Middle frontal gyrus (tissue), 1 donor: Measurements from ENCODE around the gene CGNL1.

Experiments used
- DNase-seq: peaks from one replicate; pipeline ENCODE4 v3.0.0-alpha.2; 2015; ENCODE audit warnings: low spot score; ENCODE audit errors: extremely low spot score

CGNL1 gene

GRCh38 chr15:57384024-57384423 is 7.7 kb downstream of the CGNL1 start:
- DNase-seq: no peak

GRCh38 chr15:57384816-57385215 is 8.5 kb downstream of the CGNL1 start:
- no peak for DNase-seq

GRCh38 chr15:57385923-57386390 is 9.7 kb downstream of the CGNL1 start:
- no peak for DNase-seq

GRCh38 chr15:57386976-57387375 is 10.7 kb downstream of the CGNL1 start:
- DNase-seq: no peak

GRCh38 chr15:57387564-57388076 is 11.3 kb downstream of the CGNL1 start:
- DNase-seq: no peak

GRCh38 chr15:57388464-57388863 is 12.2 kb downstream of the CGNL1 start:
- no peak for DNase-seq

GRCh38 chr15:57389991-57390390 is 13.7 kb downstream of the CGNL1 start:
- no peak for DNase-seq

GRCh38 chr15:57390583-57390982 is 14.3 kb downstream of the CGNL1 start:
- DNase-seq: no peak

GRCh38 chr15:57391537-57391936 is 15.2 kb downstream of the CGNL1 start:
- no peak for DNase-seq

- no peak for DNase-seq
These were observed 16.8 kb downstream of the CGNL1 start for GRCh38 chr15:57393061-57393460.

GRCh38 chr15:57395292-57395691 is 19.0 kb downstream of the CGNL1 start:
- no peak for DNase-seq

GRCh38 chr15:57398336-57398735 is 22.0 kb downstream of the CGNL1 start:
- no peak for DNase-seq

GRCh38 chr15:57401546-57401945 is 25.2 kb downstream of the CGNL1 start:
- DNase-seq: no peak

- DNase-seq: no peak
These were observed 26.7 kb downstream of the CGNL1 start for GRCh38 chr15:57403017-57403416.

GRCh38 chr15:57403566-57404325 is 27.4 kb downstream of the CGNL1 start:
- DNase-seq: no peak

GRCh38 chr15:57405133-57405532 is 28.8 kb downstream of the CGNL1 start:
- no peak for DNase-seq

GRCh38 chr15:57406062-57406772 is 29.9 kb downstream of the CGNL1 start:
- no peak for DNase-seq

- DNase-seq: no peak
These were observed 34.1 kb downstream of the CGNL1 start for GRCh38 chr15:57410373-57410772.

GRCh38 chr15:57411945-57412768 is 35.9 kb downstream of the CGNL1 start:
- no peak for DNase-seq

GRCh38 chr15:57415602-57416001 is 39.3 kb downstream of the CGNL1 start:
- no peak for DNase-seq

- no peak for DNase-seq
These were observed 42.3 kb downstream of the CGNL1 start for GRCh38 chr15:57418635-57419034.

GRCh38 chr15:57419335-57419734 is 43.0 kb downstream of the CGNL1 start:
- DNase-seq: no peak
